Measurements from ENCODE around the gene CDKN1A. TPM values are rescaled to one million over a fixed set of nuclear protein-coding genes. Genes with fewer than 3 reads are reported as not detected.

Gene CDKN1A
- total RNA-seq, 1 donor from 2014 or later, result 48.4 TPM

- H3K4me3 Mint-ChIP-seq (ENCODE audit: unreplicated experiment), result no peak overlapping the region
- H3K9me3 Mint-ChIP-seq (ENCODE audit: unreplicated experiment), result no peaks in the 10 kb centered on the region
- no peak for DNase-seq (ENCODE audit: low spot score)
- H3K27me3 Mint-ChIP-seq (ENCODE audit: unreplicated experiment), result peaks cover 4% of the 10 kb centered on the region
- TF ChIP-seq CTCF (IDR thresholded peaks at IDR 0.05; ENCODE audit: unreplicated experiment), result no peak
- no peaks in the 10 kb centered on the region for H3K36me3 Mint-ChIP-seq (ENCODE audit: low read depth, unreplicated experiment)
- H3K4me1 Mint-ChIP-seq (ENCODE audit: unreplicated experiment), result peaks cover 3% of the 10 kb centered on the region
- H3K27ac Mint-ChIP-seq (ENCODE audit: unreplicated experiment), result no peak overlapping the region
These were observed 44.0 kb upstream of the CDKN1A start for GRCh38 chr6:36634317-36635108.

DNA sequence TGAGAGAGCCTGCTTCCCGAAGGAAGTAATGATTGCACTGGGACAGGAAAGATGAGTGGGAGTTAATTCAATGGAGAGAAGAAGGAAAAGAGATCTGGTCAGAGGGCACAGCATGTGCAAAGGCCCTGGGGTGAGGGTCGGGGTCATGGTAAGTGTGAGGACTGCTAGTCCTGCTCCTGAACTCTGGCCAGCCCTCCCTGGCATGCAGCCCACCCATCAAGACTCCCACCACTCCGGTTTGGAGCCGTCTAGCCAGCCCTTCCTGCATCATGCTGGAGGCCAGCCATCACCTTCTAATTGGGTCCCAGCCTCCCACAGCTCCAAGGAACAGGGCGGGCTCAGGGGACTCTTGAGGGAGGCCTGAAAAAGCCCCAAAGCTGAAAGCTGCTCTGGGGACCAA, 42.2 kb upstream of the CDKN1A start:
- Mint-ChIP-seq H3K4me3 (ENCODE audit: unreplicated experiment) (peak overlapping the region; percentile 77), H3K4me1 (ENCODE audit: unreplicated experiment) (no peaks in the 10 kb centered on the region), H3K36me3 (ENCODE audit: low read depth, unreplicated experiment) (no peaks in the 10 kb centered on the region), H3K27me3 (ENCODE audit: unreplicated experiment) (peaks cover 4% of the 10 kb centered on the region), H3K27ac (ENCODE audit: unreplicated experiment) (no peak overlapping the region), H3K9me3 (ENCODE audit: unreplicated experiment) (no peaks in the 10 kb centered on the region)
- no peak for TF ChIP-seq CTCF (IDR thresholded peaks at IDR 0.05; ENCODE audit: unreplicated experiment)
- DNase-seq (ENCODE audit: low spot score), result no peak

DNA sequence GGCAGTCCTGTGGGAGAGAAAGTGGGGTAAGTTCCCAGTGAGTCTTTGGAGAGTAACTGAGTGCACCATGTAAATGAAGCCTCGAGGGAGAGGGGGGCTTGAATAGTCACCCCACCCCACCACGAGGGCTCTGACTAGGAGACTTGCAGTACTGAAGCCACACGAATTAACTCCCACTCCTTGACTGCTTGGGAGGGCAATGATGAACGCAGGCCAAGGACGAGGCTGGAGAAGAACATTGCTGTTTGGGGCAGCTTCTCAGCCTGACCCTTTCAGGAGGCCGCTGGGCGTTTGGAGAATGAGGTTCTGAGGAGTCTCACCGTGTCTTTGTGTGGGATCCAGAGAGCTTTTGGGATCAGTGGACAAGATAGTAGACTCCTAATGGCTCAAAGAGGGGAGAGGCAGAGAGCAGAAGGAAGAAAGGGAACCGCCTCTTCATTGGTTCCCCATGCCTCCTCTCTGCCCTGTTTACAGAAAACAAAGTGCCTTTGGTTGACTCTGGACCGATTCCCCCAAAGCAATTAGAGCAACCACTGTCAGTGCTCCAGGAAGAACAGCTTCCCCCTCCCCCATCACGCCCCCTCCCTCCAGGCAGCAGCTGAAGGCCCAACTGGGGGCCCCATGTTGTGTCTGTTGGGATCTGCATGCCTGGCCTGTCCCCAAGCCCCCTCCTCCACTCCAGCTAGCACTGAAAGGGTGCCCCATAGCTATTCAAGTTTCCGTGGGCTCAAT, 41.7 kb upstream of the CDKN1A start:
- Mint-ChIP-seq H3K4me1 (ENCODE audit: unreplicated experiment) (peaks cover 3% of the 10 kb centered on the region), H3K36me3 (ENCODE audit: low read depth, unreplicated experiment) (no peaks in the 10 kb centered on the region), H3K27ac (ENCODE audit: unreplicated experiment) (no peak overlapping the region), H3K4me3 (ENCODE audit: unreplicated experiment) (no peak overlapping the region), H3K9me3 (ENCODE audit: unreplicated experiment) (no peaks in the 10 kb centered on the region), H3K27me3 (ENCODE audit: unreplicated experiment) (peaks cover 4% of the 10 kb centered on the region)
- DNase-seq (ENCODE audit: low spot score), result no peak
- TF ChIP-seq CTCF (IDR thresholded peaks at IDR 0.05; ENCODE audit: unreplicated experiment), result no peak

GRCh38 chr6:36638579-36638978, 39.9 kb upstream of the CDKN1A start:
- peaks cover 4% of the 10 kb centered on the region for H3K27me3 Mint-ChIP-seq (ENCODE audit: unreplicated experiment)

More at GRCh38 chr6:36638579-36638978, 39.9 kb upstream of the CDKN1A start:
- peaks cover 3% of the 10 kb centered on the region for H3K4me1 Mint-ChIP-seq (ENCODE audit: unreplicated experiment)
- no peaks in the 10 kb centered on the region for H3K36me3 Mint-ChIP-seq (ENCODE audit: low read depth, unreplicated experiment)
- H3K27ac Mint-ChIP-seq (ENCODE audit: unreplicated experiment), result no peak overlapping the region
- no peak for TF ChIP-seq CTCF (IDR thresholded peaks at IDR 0.05; ENCODE audit: unreplicated experiment)
- no peak for DNase-seq (ENCODE audit: low spot score)
- H3K4me3 Mint-ChIP-seq (ENCODE audit: unreplicated experiment), result no peak overlapping the region
- no peaks in the 10 kb centered on the region for H3K9me3 Mint-ChIP-seq (ENCODE audit: unreplicated experiment)

Data from endothelial cell (in vitro differentiated cells).